OCI-LY7 (cell line): ENCODE measurements around the gene NOS3. TPM values are rescaled to one million over a fixed set of nuclear protein-coding genes. Genes with fewer than 3 reads are reported as not detected.

Experiments used
- BruUV-seq: library from RNA; stranded (reverse); fragments of 400-500 nt; replicated peaks from 2 replicates; lab custom pipeline; 2021; lab: Mats Ljungman, UMichigan
- CTCF ChIA-PET: fragments of 300-600 bp; sonication (Branson Sonifier 250); formaldehyde crosslinking; loops from one replicate; lab custom pipeline; 2022; ENCODE audit warnings: antibody characterized with exemption; ENCODE audit not compliant: unreplicated experiment; lab: Charles Lee
- POLR2A ChIA-PET: fragments of 300-600 bp; sonication (Branson Sonifier 250); formaldehyde crosslinking; loops from one replicate; lab custom pipeline; 2022; ENCODE audit warnings: antibody characterized with exemption; lab: Charles Lee
- DNase-seq: peaks from one replicate; pipeline ENCODE4 v3.0.0-alpha.2; 2015; ENCODE audit warnings: low spot score
- H2AFZ ChIP-seq: fragments of 200-600 bp; sonication (generic), shearing (Covaris generic); 2 replicates; pipeline ENCODE4 v1.6.1; 2014; ENCODE audit warnings: mild to moderate bottlenecking, antibody characterized with exemption, low read length, moderate library complexity
- H3K27ac ChIP-seq: fragments of 200-600 bp; sonication (generic); 2 replicates; pipeline ENCODE4 v1.5.1; 2014; ENCODE audit warnings: mixed run types, low read depth, mild to moderate bottlenecking, moderate library complexity, low read length, inconsistent platforms; ENCODE audit not compliant: poor library complexity, severe bottlenecking
- H3K36me3 ChIP-seq: fragments of 200-600 bp; sonication (generic); 2 replicates; pipeline ENCODE4 v1.6.1; 2014; ENCODE audit warnings: mild to moderate bottlenecking, antibody characterized with exemption, low read length, moderate library complexity, mixed read lengths; ENCODE audit not compliant: insufficient read depth
- H3K4me1 ChIP-seq: fragments of 200-600 bp; sonication (generic); 2 replicates; pipeline ENCODE4 v1.5.1; 2014; ENCODE audit warnings: mild to moderate bottlenecking, low read length; ENCODE audit not compliant: insufficient read depth, poor library complexity, severe bottlenecking
- H3K4me2 ChIP-seq: fragments of 200-600 bp; sonication (generic); 2 replicates; pipeline ENCODE4 v1.6.1; 2014; ENCODE audit warnings: mild to moderate bottlenecking, low read length
- H3K4me3 ChIP-seq: fragments of 200-600 bp; sonication (generic); 2 replicates; pipeline ENCODE4 v1.5.1; 2014; ENCODE audit warnings: mild to moderate bottlenecking, low read depth, low read length; ENCODE audit not compliant: poor library complexity, severe bottlenecking
- H3K79me2 ChIP-seq: fragments of 200-600 bp; sonication (generic); 2 replicates; pipeline ENCODE4 v1.6.1; 2016; ENCODE audit warnings: low read depth, mild to moderate bottlenecking, low read length, moderate library complexity, mixed read lengths; ENCODE audit not compliant: insufficient read depth
- H3K9me2 ChIP-seq: fragments of 200-600 bp; sonication (generic); 2 replicates; pipeline ENCODE4 v1.6.1; 2016; ENCODE audit warnings: mild to moderate bottlenecking, low read length, mixed read lengths; ENCODE audit not compliant: insufficient read depth
- H3K9me3 ChIP-seq: fragments of 200-600 bp; sonication (generic); 2 replicates; pipeline ENCODE4 v1.6.1; 2014; ENCODE audit warnings: mild to moderate bottlenecking, mixed run types, low read length, mixed read lengths
- H4K20me1 ChIP-seq: fragments of 200-600 bp; sonication (generic); 2 replicates; pipeline ENCODE4 v1.6.1; 2014; ENCODE audit warnings: mild to moderate bottlenecking, antibody characterized with exemption, low read length, moderate library complexity, mixed read lengths; ENCODE audit not compliant: insufficient read depth
- EZH2phosphoT487 ChIP-seq: fragments of 200-600 bp; sonication (generic); IDR thresholded peaks from 2 replicates; pipeline ENCODE4 v1.6.1; 2018; ENCODE audit warnings: low read depth, borderline replicate concordance, mild to moderate bottlenecking, mixed run types, antibody characterized with exemption, low read length, moderate library complexity, mixed read lengths
- intact Hi-C: fragments of 100-400 bp; cut with micrococcal nuclease; formaldehyde crosslinking; loops from one replicate; pipeline ENCODE4 v1.10.0; 2022; ENCODE audit not compliant: unreplicated experiment
- total RNA-seq, 2 experiments: library from RNA; depleted of rRNA in 1 of 2; stranded (reverse); fragments of >200 nt in 1 of 2; shearing (Covaris generic) in 1 of 2; gene quantifications; 2 replicates each; pipeline ENCODE4 v1.2.3, GENCODE V29; 2014 to 2022
- TF ChIP-seq, protein P1 (sequence below): fragments of 200-600 bp; sonication (generic); conservative IDR thresholded peaks from 2 replicates; pipeline ENCODE4 v1.5.1; 2014; ENCODE audit warnings: mild to moderate bottlenecking, antibody characterized with exemption, low read length, moderate library complexity, mixed read lengths

NOS3 gene
- total RNA-seq, 2 experiments from 2014 or later, result 0.78 to 0.82 TPM

DNA sequence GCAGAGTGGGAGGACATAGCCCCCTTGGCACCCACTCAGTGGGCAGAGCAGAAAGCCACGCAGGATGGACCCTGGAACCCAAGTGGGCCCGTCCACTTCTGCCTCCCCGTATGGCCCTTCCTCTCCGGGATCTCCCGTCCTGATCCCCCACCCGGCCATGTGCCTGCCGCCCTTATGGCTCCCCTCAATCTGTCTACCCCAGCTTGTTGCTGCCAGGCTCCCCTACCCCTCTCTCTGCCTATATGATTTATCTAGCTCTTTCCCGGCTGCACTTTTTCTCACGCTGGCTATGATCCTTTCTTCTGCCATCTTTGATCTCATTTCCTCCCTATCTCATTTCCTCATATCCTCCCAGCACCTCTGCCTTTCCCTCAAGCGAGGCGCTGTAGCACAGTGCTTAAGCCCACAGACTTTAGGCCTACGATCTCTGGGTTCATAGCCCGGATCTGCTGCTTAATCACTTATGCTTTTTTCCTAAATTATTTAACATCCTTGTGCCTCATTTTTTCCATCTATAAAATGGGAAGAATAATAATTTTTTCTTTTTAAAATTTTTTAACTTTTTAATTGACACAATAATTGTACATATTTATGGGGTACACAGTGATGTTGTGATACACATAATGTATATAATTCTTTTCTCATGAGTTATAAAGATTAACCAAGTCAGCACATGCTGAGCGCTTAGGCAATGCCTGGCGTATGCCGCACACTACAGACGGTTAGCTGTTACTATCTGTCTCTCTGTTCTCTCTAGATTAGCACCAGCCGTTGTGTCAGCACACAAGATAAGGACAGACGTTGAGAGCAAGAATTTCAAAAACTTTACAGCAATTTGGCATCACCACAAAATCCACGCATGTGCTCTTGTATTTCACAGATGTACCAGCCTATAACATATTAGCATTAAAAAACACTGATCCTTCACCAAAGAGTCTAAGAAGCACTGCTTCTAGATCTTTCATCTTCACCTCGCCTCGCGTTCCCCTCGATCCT is 30.8 kb upstream of the NOS3 start:
- ChIA-PET POLR2A (no interaction called here), CTCF (interaction anchor here (0.6 kb wide), 1 partner anchor 52 kb away, joined by 3 read pairs; no protein-coding TSS in a partner anchor)
- Histone ChIP-seq H3K79me2 (no peaks in the 10 kb centered on the region), H3K9me2 (no peaks in the 10 kb centered on the region), H2AFZ (no peak overlapping the region), H3K4me3 (no peak overlapping the region), H3K9me3 (no peaks in the 10 kb centered on the region), H3K36me3 (no peaks in the 10 kb centered on the region), H3K4me1 (peaks cover 9% of the 10 kb centered on the region), H3K27ac (no peak overlapping the region), H3K4me2 (no peak overlapping the region), H4K20me1 (no peaks in the 10 kb centered on the region)
- no TSS peak for BruUV-seq
- no peak for TF ChIP-seq EZH2phosphoT487
- TF ChIP-seq, protein P1, sequence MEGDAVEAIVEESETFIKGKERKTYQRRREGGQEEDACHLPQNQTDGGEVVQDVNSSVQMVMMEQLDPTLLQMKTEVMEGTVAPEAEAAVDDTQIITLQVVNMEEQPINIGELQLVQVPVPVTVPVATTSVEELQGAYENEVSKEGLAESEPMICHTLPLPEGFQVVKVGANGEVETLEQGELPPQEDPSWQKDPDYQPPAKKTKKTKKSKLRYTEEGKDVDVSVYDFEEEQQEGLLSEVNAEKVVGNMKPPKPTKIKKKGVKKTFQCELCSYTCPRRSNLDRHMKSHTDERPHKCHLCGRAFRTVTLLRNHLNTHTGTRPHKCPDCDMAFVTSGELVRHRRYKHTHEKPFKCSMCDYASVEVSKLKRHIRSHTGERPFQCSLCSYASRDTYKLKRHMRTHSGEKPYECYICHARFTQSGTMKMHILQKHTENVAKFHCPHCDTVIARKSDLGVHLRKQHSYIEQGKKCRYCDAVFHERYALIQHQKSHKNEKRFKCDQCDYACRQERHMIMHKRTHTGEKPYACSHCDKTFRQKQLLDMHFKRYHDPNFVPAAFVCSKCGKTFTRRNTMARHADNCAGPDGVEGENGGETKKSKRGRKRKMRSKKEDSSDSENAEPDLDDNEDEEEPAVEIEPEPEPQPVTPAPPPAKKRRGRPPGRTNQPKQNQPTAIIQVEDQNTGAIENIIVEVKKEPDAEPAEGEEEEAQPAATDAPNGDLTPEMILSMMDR, result no peak
- intact Hi-C loops, result loop anchor here (5.0 kb wide), 1 partner anchor 47 kb away; no protein-coding TSS in a partner anchor
- DNase-seq, result no peak

DNA sequence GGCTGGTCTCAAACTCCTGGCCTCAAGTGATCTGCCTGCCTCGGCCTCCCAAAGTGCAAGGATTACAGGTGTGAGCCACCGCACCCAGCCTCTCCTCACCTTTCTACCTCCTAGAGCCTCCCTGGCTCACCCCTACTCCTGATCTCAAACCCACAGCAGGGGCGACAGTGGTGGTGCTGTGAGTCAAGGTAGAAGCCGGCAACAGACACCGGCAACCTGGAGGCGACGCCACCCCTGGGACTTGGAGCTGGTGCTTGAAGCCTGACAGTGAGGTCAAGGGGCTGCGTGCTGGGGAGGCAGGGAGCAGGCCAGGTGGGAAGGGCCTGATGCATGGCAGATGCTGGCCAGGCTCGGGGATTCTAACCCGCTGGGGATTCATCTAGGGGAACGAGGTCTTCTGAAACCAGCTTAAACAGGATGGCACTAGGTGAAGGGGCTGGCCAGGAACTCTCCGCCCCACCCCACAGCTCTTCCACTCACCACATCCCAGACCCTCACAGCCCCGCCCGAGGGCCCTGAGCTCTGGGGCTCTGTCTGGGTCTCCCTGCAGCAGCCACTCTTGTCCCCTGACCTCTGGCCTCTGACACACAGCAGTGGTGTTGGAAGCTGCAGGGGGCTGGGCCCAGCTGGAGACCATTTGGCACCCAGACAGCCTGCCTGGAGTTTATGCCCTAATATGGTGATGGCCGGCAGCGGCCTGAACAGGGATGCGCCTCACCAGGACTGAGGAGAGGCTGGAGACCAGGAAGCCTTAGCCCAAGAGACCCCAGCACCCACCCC is 29.1 kb upstream of the NOS3 start:
- no peak overlapping the region for H3K4me2 ChIP-seq
- H3K79me2 ChIP-seq, result no peaks in the 10 kb centered on the region
- no peak overlapping the region for H3K27ac ChIP-seq
- no peaks in the 10 kb centered on the region for H3K9me2 ChIP-seq
- no peaks in the 10 kb centered on the region for H3K9me3 ChIP-seq
- intact Hi-C loops, result loop anchor here (2.0 to 5.0 kb wide), 2 partner anchors 46 to 149 kb away; no protein-coding TSS in a partner anchor
- H3K36me3 ChIP-seq, result no peaks in the 10 kb centered on the region
- no peak for DNase-seq
- peaks cover 9% of the 10 kb centered on the region for H3K4me1 ChIP-seq
- BruUV-seq, result no TSS peak
- ChIA-PET POLR2A (interaction anchor here (0.7 kb wide), 1 partner anchor 9 kb away, joined by 4 read pairs; no protein-coding TSS in a partner anchor), CTCF (no interaction called here)
- TF ChIP-seq, protein P1, result no peak
- TF ChIP-seq EZH2phosphoT487, result no peak
- no peaks in the 10 kb centered on the region for H4K20me1 ChIP-seq
- H3K4me3 ChIP-seq, result no peak overlapping the region
- H2AFZ ChIP-seq, result no peak overlapping the region
